ENCODE measurements around the gene TCF15. TPM values are rescaled to one million over a fixed set of nuclear protein-coding genes. Genes with fewer than 3 reads are reported as not detected.
"Not testable (repeated sequence)": the region's sequence is repeated elsewhere in the genome, so short reads cannot be mapped to it uniquely, and the experiment has no call there.

Gene TCF15
- total RNA-seq, 1 donor from 2014 or later = not detected

- DNase-seq (ENCODE audit: low read depth) (no peak), FAIRE-seq (no peak)
- peaks cover 2% of the 10 kb centered on the region for H3K27me3 ChIP-seq (ENCODE audit: control insufficient read depth, insufficient read depth, low read length)
- no peak overlapping the region for H3K4me3 ChIP-seq (ENCODE audit: low read depth, low read length)
- TF ChIP-seq, protein P1, sequence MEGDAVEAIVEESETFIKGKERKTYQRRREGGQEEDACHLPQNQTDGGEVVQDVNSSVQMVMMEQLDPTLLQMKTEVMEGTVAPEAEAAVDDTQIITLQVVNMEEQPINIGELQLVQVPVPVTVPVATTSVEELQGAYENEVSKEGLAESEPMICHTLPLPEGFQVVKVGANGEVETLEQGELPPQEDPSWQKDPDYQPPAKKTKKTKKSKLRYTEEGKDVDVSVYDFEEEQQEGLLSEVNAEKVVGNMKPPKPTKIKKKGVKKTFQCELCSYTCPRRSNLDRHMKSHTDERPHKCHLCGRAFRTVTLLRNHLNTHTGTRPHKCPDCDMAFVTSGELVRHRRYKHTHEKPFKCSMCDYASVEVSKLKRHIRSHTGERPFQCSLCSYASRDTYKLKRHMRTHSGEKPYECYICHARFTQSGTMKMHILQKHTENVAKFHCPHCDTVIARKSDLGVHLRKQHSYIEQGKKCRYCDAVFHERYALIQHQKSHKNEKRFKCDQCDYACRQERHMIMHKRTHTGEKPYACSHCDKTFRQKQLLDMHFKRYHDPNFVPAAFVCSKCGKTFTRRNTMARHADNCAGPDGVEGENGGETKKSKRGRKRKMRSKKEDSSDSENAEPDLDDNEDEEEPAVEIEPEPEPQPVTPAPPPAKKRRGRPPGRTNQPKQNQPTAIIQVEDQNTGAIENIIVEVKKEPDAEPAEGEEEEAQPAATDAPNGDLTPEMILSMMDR (IDR thresholded peaks at IDR 0.05; ENCODE audit: insufficient read depth, low read length, severe bottlenecking) = no peak
- peaks cover 21% of the 10 kb centered on the region for H3K36me3 ChIP-seq (ENCODE audit: control insufficient read depth, insufficient read depth, low read length)
These were observed 34.7 kb upstream of the TCF15 start for GRCh38 chr20:644692-645317.

- no peak overlapping the region for H3K4me3 ChIP-seq (ENCODE audit: low read depth, low read length)
- TF ChIP-seq, protein P1 (IDR thresholded peaks at IDR 0.05; ENCODE audit: insufficient read depth, low read length, severe bottlenecking) = no peak
- no peak for DNase-seq (ENCODE audit: low read depth)
- peaks cover 6% of the 10 kb centered on the region for H3K36me3 ChIP-seq (ENCODE audit: control insufficient read depth, insufficient read depth, low read length)
- no peak for FAIRE-seq
- H3K27me3 ChIP-seq (ENCODE audit: control insufficient read depth, insufficient read depth, low read length) = peaks cover 2% of the 10 kb centered on the region
These were observed 32.5 kb upstream of the TCF15 start for GRCh38 chr20:642398-643174.

DNA sequence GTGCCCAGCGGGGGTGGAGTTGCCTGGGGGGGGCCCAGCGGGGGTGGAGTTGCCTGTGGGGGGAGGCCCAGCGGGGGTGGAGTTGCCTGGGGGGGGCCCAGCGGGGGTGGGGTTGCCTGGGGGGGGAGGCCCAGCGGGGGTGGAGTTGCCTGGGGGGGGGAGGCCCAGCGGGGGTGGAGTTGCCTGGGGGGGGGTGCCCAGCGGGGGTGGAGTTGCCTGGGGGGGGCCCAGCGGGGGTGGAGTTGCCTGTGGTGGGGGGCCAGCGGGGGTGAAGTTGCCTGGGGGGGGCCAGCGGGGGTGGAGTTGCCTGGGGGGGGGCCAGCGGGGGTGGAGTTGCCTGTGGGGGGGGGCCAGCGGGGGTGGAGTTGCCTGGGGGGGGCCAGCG lies 31.9 kb upstream of the TCF15 start:
- DNase-seq (ENCODE audit: low read depth); FAIRE-seq; H3K4me3 ChIP-seq (ENCODE audit: low read depth, low read length); H3K36me3 ChIP-seq (ENCODE audit: control insufficient read depth, insufficient read depth, low read length); H3K27me3 ChIP-seq (ENCODE audit: control insufficient read depth, insufficient read depth, low read length): not testable (repeated sequence)

DNA sequence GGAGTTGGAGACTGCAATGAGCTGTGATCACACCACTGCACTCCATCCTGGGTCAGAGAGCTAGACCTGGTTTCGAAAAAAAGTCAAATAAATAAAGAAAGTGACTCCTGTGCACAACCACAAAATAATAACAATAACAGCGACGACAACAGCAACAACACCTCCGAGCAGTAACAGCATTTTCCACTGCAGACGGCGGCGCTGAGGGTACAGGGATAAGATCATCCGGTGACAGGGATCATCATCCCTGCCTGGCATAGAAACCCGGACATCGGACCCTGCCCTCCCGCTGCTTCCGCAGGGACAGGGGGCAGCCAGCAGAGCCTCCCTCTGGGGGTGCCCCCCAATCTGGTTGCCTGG lies 31.4 kb upstream of the TCF15 start:
- H3K4me3 ChIP-seq (ENCODE audit: low read depth, low read length) = no peak overlapping the region
- no peaks in the 10 kb centered on the region for H3K36me3 ChIP-seq (ENCODE audit: control insufficient read depth, insufficient read depth, low read length)
- FAIRE-seq = no peak
- H3K27me3 ChIP-seq (ENCODE audit: control insufficient read depth, insufficient read depth, low read length) = peaks cover 2% of the 10 kb centered on the region
- no peak for DNase-seq (ENCODE audit: low read depth)
- TF ChIP-seq, protein P1 (IDR thresholded peaks at IDR 0.05; ENCODE audit: insufficient read depth, low read length, severe bottlenecking) = no peak

DNA sequence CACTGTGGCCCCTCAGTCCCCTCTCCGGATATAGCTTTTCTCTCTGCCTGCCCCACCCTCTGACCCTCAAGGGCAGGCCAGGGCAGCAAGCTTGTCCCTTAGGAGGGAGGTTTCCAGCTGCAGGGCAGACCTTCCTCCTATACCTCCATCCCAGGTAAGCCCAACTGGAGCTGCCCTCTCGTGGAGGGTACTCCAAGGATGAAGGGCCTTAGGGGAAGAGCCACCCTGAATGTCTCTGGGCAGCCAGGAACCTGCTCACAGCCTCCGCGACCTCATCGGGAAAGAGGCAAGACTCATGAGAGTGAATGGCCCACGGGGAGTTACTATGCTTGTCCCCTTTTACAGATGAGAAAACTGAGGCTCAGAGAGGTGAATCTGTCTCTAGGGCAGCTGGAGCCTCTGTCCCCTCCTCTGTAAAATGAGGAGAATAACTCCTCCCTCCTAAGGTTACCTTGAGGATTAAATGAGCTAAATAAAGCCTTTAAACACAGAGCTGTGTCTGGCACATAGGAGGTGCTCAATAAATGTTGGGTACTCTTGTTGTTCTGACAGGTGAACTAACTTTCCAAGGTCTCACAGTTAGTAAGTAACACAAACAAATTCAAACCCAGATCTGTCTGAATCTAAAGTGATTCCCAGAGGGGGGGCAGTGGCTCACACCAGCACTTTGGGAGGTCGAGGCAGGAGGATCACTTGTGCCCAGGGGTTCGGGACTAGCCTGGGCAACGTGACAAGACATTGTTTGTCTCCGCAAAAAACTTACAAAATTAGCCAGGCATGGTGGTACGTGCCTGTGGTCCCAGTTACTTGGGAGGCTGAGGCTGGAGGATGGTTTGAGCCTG lies 30.8 kb upstream of the TCF15 start:
- Histone ChIP-seq H3K4me3 (ENCODE audit: low read depth, low read length) (no peak overlapping the region), H3K27me3 (ENCODE audit: control insufficient read depth, insufficient read depth, low read length) (peaks cover 2% of the 10 kb centered on the region), H3K36me3 (ENCODE audit: control insufficient read depth, insufficient read depth, low read length) (no peaks in the 10 kb centered on the region)
- TF ChIP-seq, protein P1 (IDR thresholded peaks at IDR 0.05; ENCODE audit: insufficient read depth, low read length, severe bottlenecking) = no peak
- DNase-seq (ENCODE audit: low read depth) = no peak
- no peak for FAIRE-seq

DNA sequence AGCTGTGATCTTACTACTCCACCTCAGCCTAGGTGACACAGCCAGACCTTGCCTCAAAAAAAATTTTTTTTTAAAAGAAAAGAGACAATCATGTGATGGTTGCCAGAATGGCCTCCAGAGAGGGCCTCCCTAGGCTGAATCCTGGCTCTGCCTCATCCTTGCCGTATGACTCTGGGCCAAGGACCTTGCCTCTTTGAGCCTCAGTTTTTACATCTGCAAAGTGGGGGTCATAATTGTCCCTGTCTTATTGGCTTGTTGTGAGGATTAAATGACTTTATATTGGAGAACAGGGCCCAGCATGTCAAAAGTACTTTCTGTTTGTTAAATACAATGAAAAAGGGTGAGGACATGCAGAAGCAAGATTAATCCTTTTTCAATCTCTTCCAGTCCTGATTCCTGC lies 28.5 kb upstream of the TCF15 start:
- DNase-seq (ENCODE audit: low read depth) (no peak), FAIRE-seq (no peak)
- Histone ChIP-seq H3K27me3 (ENCODE audit: control insufficient read depth, insufficient read depth, low read length) (peaks cover 4% of the 10 kb centered on the region), H3K36me3 (ENCODE audit: control insufficient read depth, insufficient read depth, low read length) (no peaks in the 10 kb centered on the region), H3K4me3 (ENCODE audit: low read depth, low read length) (no peak overlapping the region)
- TF ChIP-seq, protein P1 (IDR thresholded peaks at IDR 0.05; ENCODE audit: insufficient read depth, low read length, severe bottlenecking) = no peak
